Cardiac fibroblast (primary cell): ENCODE data around the gene MTHFSD.

Experiments used
- DNase-seq, 2 donors: peaks; one replicate each; pipeline versions ENCODE4 v3.0.0 to v3.0.0-alpha.2; 2010; ENCODE audit warnings: low read depth in 2 of 2
- H3K4me3 ChIP-seq, 2 donors: replicated peaks in 1 of 2; 1 replicate in 1 of 2; 2 replicates in 1 of 2; pipeline ENCODE4 v1.5.1; 2011; ENCODE audit warnings: low read depth in 2 of 2, low read length in 2 of 2, mild to moderate bottlenecking in 2 of 2, moderate library complexity in 1 of 2
- CTCF ChIP-seq: IDR thresholded peaks from one replicate; pipeline ENCODE4 v1.5.1; 2011; ENCODE audit warnings: low read depth, mild to moderate bottlenecking, low read length, inconsistent platforms

Gene MTHFSD

GRCh38 chr16:86504315-86505184 lies 50.5 kb downstream of the MTHFSD start:
- H3K4me3 ChIP-seq = no peak overlapping the region
- no peak for TF ChIP-seq CTCF
- no peak for DNase-seq

- DNase-seq = no peak
- no peak for TF ChIP-seq CTCF
- H3K4me3 ChIP-seq = no peak overlapping the region
Observed at GRCh38 chr16:86503830-86504229, 51.2 kb downstream of the MTHFSD start.

- no peak for TF ChIP-seq CTCF
- DNase-seq = no peak
- H3K4me3 ChIP-seq = no peak overlapping the region
Observed at GRCh38 chr16:86502856-86503748, 51.9 kb downstream of the MTHFSD start.

- no peak overlapping the region for H3K4me3 ChIP-seq
- TF ChIP-seq CTCF = no peak
- DNase-seq = no peak
Observed at GRCh38 chr16:86501989-86502855, 52.8 kb downstream of the MTHFSD start.

GRCh38 chr16:86500708-86501510 lies 54.1 kb downstream of the MTHFSD start:
- TF ChIP-seq CTCF = no peak
- DNase-seq = no peak
- no peak overlapping the region for H3K4me3 ChIP-seq
